Gastroesophageal sphincter (tissue), 4 donors: ENCODE data around the gene CLCN3. TPM values are rescaled to one million over a fixed set of nuclear protein-coding genes. Genes with fewer than 3 reads are reported as not detected.
"Not testable (repeated sequence)": the region's sequence is repeated elsewhere in the genome, so short reads cannot be mapped to it uniquely, and the experiment has no call there.

Source experiments
- ATAC-seq: fragments of 150-250 bp; one replicate; pipeline ENCODE4 v1.9.1; 2016; ENCODE audit warnings: mild to moderate bottlenecking, moderate library complexity
- H3K27ac ChIP-seq, 4 donors: fragments of 200-600 bp; sonication (generic) in 3 of 4; 1 replicate in 3 of 4; 2 replicates in 1 of 4; pipeline ENCODE4 v1.5.1; 2016 to 2019
- H3K27me3 ChIP-seq: fragments of 200-600 bp; sonication (generic); one replicate; pipeline ENCODE4 v1.5.1; 2019
- H3K36me3 ChIP-seq, 2 donors: fragments of 200-600 bp; sonication (generic); one replicate each; pipeline ENCODE4 v1.5.1; 2019; ENCODE audit warnings: control low read depth in 1 of 2
- H3K4me1 ChIP-seq, 3 donors: fragments of 200-600 bp; sonication (generic); 1 replicate in 2 of 3; 2 replicates in 1 of 3; pipeline ENCODE4 v1.5.1; 2016 to 2019; ENCODE audit warnings: control low read depth in 2 of 3
- H3K4me3 ChIP-seq, 2 donors: fragments of 200-600 bp; sonication (generic); one replicate each; pipeline ENCODE4 v1.5.1; 2019; ENCODE audit warnings: mild to moderate bottlenecking in 1 of 2, moderate library complexity in 1 of 2
- H3K9me3 ChIP-seq, 3 donors: fragments of 200-600 bp; sonication (generic); one replicate each; pipeline ENCODE4 v1.5.1; 2017 to 2019; ENCODE audit warnings: control low read depth in 2 of 3
- CTCF ChIP-seq, 4 experiments: fragments of 200-600 bp in 2 of 4; fragments of 450-650 bp in 2 of 4; sonication (generic) in 1 of 4; IDR thresholded peaks; one replicate each; pipeline ENCODE4 v1.5.1; 2017 to 2019; ENCODE audit warnings: antibody characterized with exemption in 4 of 4, mild to moderate bottlenecking in 2 of 4, moderate library complexity in 2 of 4
- EP300 ChIP-seq: sonication (generic); formaldehyde crosslinking; IDR thresholded peaks from one replicate; pipeline ENCODE4 v1.6.1; 2017; ENCODE audit warnings: antibody characterized with exemption, mild to moderate bottlenecking
- POLR2A ChIP-seq, 2 donors: fragments of 450-650 bp; IDR thresholded peaks; one replicate each; pipeline ENCODE4 v1.6.1; 2017; ENCODE audit warnings: antibody characterized with exemption in 2 of 2, mild to moderate bottlenecking in 2 of 2, moderate library complexity in 1 of 2
- POLR2AphosphoS5 ChIP-seq: sonication (generic); formaldehyde crosslinking; IDR thresholded peaks from one replicate; pipeline ENCODE4 v1.6.1; 2017; ENCODE audit warnings: antibody characterized with exemption
- WGBS, 2 donors: methylation state at CpG; one replicate each; pipeline ENCODE4 v1.1.5; 2018; ENCODE audit warnings: low coverage in 1 of 2; 5-methylcytosine and 5-hydroxymethylcytosine counted together
- total RNA-seq, 4 donors: library from RNA; depleted of rRNA; stranded (reverse); fragments of >200 nt; gene quantifications; one replicate each; pipeline ENCODE4 v1.1.0, GENCODE V29; 2016

Gene CLCN3
- total RNA-seq, 4 donors from 2014 or later = 16.6 to 26.0 (median 22.6) TPM

- ATAC-seq = no peak
- 97 to 100% methylated on average over 1 to 5 of the region's 5 CpGs for WGBS, 2 donors
- H3K4me3 ChIP-seq = no peak overlapping the region
- H3K27ac ChIP-seq = no peak overlapping the region
- H3K36me3 ChIP-seq = peaks cover 0 to 58% of the 10 kb centered on the region in 2 donors
- no peaks in the 10 kb centered on the region for H3K4me1 ChIP-seq
- no peaks in the 10 kb centered on the region for H3K27me3 ChIP-seq
- TF ChIP-seq POLR2A (IDR thresholded peaks at IDR 0.05) = no peak
- TF ChIP-seq CTCF (IDR thresholded peaks at IDR 0.05) = no peak
- no peak for TF ChIP-seq POLR2AphosphoS5
- no peak for TF ChIP-seq EP300
- no peaks in the 10 kb centered on the region for H3K9me3 ChIP-seq
Measured at GRCh38 chr4:169730564-169730963, 110.2 kb downstream of the CLCN3 start.

DNA sequence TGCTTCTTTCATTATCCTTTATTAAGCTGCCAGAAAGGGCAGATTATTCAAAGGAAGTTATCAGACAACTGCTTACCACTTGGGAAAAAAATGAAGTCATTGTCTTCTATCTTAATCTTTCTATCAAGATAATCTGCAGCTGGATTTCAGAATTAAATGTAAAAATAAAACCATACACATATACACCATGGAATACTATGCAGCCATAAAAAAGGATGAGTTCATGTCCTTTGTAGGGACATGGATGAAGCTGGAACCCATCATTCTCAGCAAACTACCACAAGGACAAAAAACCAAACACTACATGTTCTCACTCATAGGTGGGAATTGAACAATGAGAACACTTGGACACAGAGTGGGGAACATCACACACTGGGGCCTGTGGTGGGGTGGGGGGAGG lies 118.2 kb downstream of the CLCN3 start:
- H3K36me3 ChIP-seq = peaks cover 0 to 71% of the 10 kb centered on the region in 2 donors
- H3K4me1 ChIP-seq, H3K4me3 ChIP-seq, ATAC-seq, H3K9me3 ChIP-seq, H3K27me3 ChIP-seq, H3K27ac ChIP-seq: not testable (repeated sequence)

GRCh38 chr4:169741569-169741968 lies 121.2 kb downstream of the CLCN3 start:
- no peaks in the 10 kb centered on the region for H3K27me3 ChIP-seq
- no peak overlapping the region for H3K4me3 ChIP-seq
- peaks cover 0 to 61% of the 10 kb centered on the region in 2 donors for H3K36me3 ChIP-seq
- 83 to 100% methylated on average over 1 to 2 of the region's 2 CpGs for WGBS, 2 donors
- no peak overlapping the region for H3K27ac ChIP-seq
- TF ChIP-seq EP300 (no peak), POLR2AphosphoS5 (no peak), CTCF (IDR thresholded peaks at IDR 0.05) (no peak), POLR2A (IDR thresholded peaks at IDR 0.05) (no peak)
- no peak for ATAC-seq
- H3K4me1 ChIP-seq = no peaks in the 10 kb centered on the region
- no peaks in the 10 kb centered on the region for H3K9me3 ChIP-seq

- no peaks in the 10 kb centered on the region for H3K9me3 ChIP-seq
- ATAC-seq = no peak
- H3K36me3 ChIP-seq = peaks cover 0 to 60% of the 10 kb centered on the region in 2 donors
Measured at GRCh38 chr4:169744601-169745000, 124.2 kb downstream of the CLCN3 start.

DNA sequence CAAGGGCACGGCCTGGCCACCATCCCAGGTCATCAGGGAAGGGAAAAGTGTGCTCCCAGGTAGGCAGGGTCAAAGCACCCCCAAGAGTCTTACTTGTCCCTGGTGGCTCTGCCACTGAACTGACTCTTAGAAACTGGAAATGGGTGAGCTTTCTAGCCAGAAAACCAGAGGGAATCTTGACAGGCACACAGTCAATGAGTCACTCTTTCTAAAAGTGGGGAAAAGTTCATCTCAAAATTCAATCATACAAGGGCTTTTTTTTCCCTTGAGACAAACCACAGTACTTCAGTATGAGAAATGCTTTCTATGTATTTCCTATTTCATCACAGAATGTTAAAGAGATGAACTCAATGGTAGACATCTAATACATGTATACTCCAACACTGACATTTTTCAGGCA lies 124.9 kb downstream of the CLCN3 start:
- H3K4me3 ChIP-seq = no peak overlapping the region
- TF ChIP-seq POLR2A (IDR thresholded peaks at IDR 0.05) (no peak), CTCF (IDR thresholded peaks at IDR 0.05) (no peak)
- H3K27ac ChIP-seq = no peak overlapping the region
- no CpG with 5 or more reads among the region's 1 CpG for WGBS, 2 donors
- H3K9me3 ChIP-seq = no peaks in the 10 kb centered on the region
- ATAC-seq = no peak
- no peaks in the 10 kb centered on the region for H3K27me3 ChIP-seq
- no peaks in the 10 kb centered on the region for H3K4me1 ChIP-seq
- H3K36me3 ChIP-seq = peaks cover 0 to 60% of the 10 kb centered on the region in 2 donors

More at GRCh38 chr4:169744601-169745000, 124.2 kb downstream of the CLCN3 start:
- TF ChIP-seq POLR2AphosphoS5 = no peak
- TF ChIP-seq EP300 = no peak
- TF ChIP-seq POLR2A (IDR thresholded peaks at IDR 0.05) = no peak
- no peak for TF ChIP-seq CTCF (IDR thresholded peaks at IDR 0.05)
- Histone ChIP-seq H3K27me3 (no peaks in the 10 kb centered on the region), H3K4me3 (no peak overlapping the region), H3K4me1 (no peaks in the 10 kb centered on the region), H3K27ac (no peak overlapping the region)
- 95 to 100% methylated on average over 1 of the region's 1 CpG for WGBS, 2 donors
